Calu3 (cell line): ENCODE results near the gene EMC7. TPM values are rescaled to one million over a fixed set of nuclear protein-coding genes. Genes with fewer than 3 reads are reported as not detected.

ENCODE experiments used
- BruUV-seq: library from RNA; stranded (reverse); fragments of 400-500 nt; replicated peaks from 2 replicates; lab custom pipeline; 2021; lab: Mats Ljungman, UMichigan
- CTCF ChIA-PET: fragments of 300-600 bp; sonication (Branson Sonifier 250); formaldehyde crosslinking; loops from one replicate; lab custom pipeline; 2022; ENCODE audit warnings: antibody characterized with exemption; lab: Charles Lee
- DNase-seq: peaks from one replicate; pipeline ENCODE4 v3.0.0; 2022
- H3K27ac Mint-ChIP-seq: one replicate; pipeline ENCODE4 v1.8.0; 2022; ENCODE audit warnings: mixed read lengths; ENCODE audit not compliant: unreplicated experiment
- H3K27me3 Mint-ChIP-seq: one replicate; pipeline ENCODE4 v1.8.0; 2022; ENCODE audit warnings: mixed read lengths; ENCODE audit not compliant: unreplicated experiment
- H3K36me3 Mint-ChIP-seq: one replicate; pipeline ENCODE4 v1.8.0; 2022; ENCODE audit warnings: mild to moderate bottlenecking, moderate library complexity, mixed read lengths; ENCODE audit not compliant: insufficient read depth, unreplicated experiment
- H3K4me1 Mint-ChIP-seq: one replicate; pipeline ENCODE4 v1.8.0; 2022; ENCODE audit warnings: mild to moderate bottlenecking, low read depth, mixed read lengths; ENCODE audit not compliant: unreplicated experiment
- H3K4me3 Mint-ChIP-seq: one replicate; pipeline ENCODE4 v1.8.0; 2022; ENCODE audit warnings: mild to moderate bottlenecking, low read depth, moderate library complexity, mixed read lengths; ENCODE audit not compliant: unreplicated experiment
- H3K9me3 Mint-ChIP-seq: one replicate; pipeline ENCODE4 v1.8.0; 2022; ENCODE audit warnings: low read depth, mixed read lengths; ENCODE audit not compliant: unreplicated experiment
- CTCF ChIP-seq: fragments of 200-600 bp; IDR thresholded peaks from one replicate; pipeline ENCODE4 v1.8.0; 2022; ENCODE audit warnings: antibody characterized with exemption; ENCODE audit not compliant: unreplicated experiment
- intact Hi-C: fragments of 100-400 bp; cut with micrococcal nuclease; formaldehyde crosslinking; loops from one replicate; pipeline ENCODE4 v1.10.0; 2022; ENCODE audit not compliant: unreplicated experiment
- total RNA-seq: library from RNA; stranded (reverse); gene quantifications from 2 replicates; pipeline ENCODE4 v1.2.3, GENCODE V29; 2022

The EMC7 gene
- total RNA-seq, 1 experiment from 2014 or later, result 34.3 TPM

GRCh38 chr15:34114739-34115138 lies 13.1 kb upstream of the EMC7 start:
- H3K4me1 Mint-ChIP-seq, result no peaks in the 10 kb centered on the region
- CTCF ChIA-PET, result no interaction called here
- BruUV-seq, result no TSS peak
- no peak overlapping the region for H3K4me3 Mint-ChIP-seq
- intact Hi-C loops, result no loop called here
- no peaks in the 10 kb centered on the region for H3K27me3 Mint-ChIP-seq
- H3K27ac Mint-ChIP-seq, result no peak overlapping the region
- DNase-seq, result no peak
- no peak for TF ChIP-seq CTCF
- no peaks in the 10 kb centered on the region for H3K36me3 Mint-ChIP-seq
- no peaks in the 10 kb centered on the region for H3K9me3 Mint-ChIP-seq

DNA sequence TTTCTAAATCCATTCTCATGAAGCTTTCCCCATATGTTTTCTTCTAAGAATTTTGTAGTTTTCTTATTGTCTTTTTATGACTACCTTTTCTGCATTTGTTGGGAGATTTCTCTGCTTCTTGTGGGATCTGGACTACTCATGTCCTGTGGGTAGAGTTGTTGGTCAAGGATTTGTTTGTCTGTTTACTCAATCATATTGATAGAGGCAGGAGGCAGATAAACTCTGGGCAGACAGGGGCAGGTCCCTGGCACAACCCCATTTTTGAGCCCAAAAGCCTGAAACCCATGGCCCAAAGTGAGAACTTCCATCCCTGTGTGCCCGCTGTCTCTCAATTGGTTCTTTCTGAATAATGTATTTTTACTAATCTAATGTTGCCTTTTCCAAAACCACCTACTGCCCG lies 12.6 kb upstream of the EMC7 start:
- no TSS peak for BruUV-seq
- H3K9me3 Mint-ChIP-seq, result no peaks in the 10 kb centered on the region

GRCh38 chr15:34111488-34111887 lies 9.8 kb upstream of the EMC7 start:
- no peak for TF ChIP-seq CTCF
- CTCF ChIA-PET, result interaction anchor here (2.4 kb wide), 1 partner anchor 99 kb away, joined by 7 read pairs; the partner anchor contains the start of gene KATNBL1
- H3K9me3 Mint-ChIP-seq, result no peaks in the 10 kb centered on the region
- no peaks in the 10 kb centered on the region for H3K4me1 Mint-ChIP-seq
- H3K27me3 Mint-ChIP-seq, result no peaks in the 10 kb centered on the region
- H3K4me3 Mint-ChIP-seq, result no peak overlapping the region
- DNase-seq, result no peak
- no TSS peak for BruUV-seq
- no peak overlapping the region for H3K27ac Mint-ChIP-seq
- H3K36me3 Mint-ChIP-seq, result no peaks in the 10 kb centered on the region
- intact Hi-C loops, result no loop called here

More for the DNA sequence above, 12.6 kb upstream of the EMC7 start:
- H3K27me3 Mint-ChIP-seq, result no peaks in the 10 kb centered on the region
- H3K36me3 Mint-ChIP-seq, result no peaks in the 10 kb centered on the region
- intact Hi-C loops, result no loop called here
- CTCF ChIA-PET, result no interaction called here
- no peaks in the 10 kb centered on the region for H3K4me1 Mint-ChIP-seq
- TF ChIP-seq CTCF, result no peak
- DNase-seq, result no peak
- H3K27ac Mint-ChIP-seq, result no peak overlapping the region
- H3K4me3 Mint-ChIP-seq, result no peak overlapping the region

DNA sequence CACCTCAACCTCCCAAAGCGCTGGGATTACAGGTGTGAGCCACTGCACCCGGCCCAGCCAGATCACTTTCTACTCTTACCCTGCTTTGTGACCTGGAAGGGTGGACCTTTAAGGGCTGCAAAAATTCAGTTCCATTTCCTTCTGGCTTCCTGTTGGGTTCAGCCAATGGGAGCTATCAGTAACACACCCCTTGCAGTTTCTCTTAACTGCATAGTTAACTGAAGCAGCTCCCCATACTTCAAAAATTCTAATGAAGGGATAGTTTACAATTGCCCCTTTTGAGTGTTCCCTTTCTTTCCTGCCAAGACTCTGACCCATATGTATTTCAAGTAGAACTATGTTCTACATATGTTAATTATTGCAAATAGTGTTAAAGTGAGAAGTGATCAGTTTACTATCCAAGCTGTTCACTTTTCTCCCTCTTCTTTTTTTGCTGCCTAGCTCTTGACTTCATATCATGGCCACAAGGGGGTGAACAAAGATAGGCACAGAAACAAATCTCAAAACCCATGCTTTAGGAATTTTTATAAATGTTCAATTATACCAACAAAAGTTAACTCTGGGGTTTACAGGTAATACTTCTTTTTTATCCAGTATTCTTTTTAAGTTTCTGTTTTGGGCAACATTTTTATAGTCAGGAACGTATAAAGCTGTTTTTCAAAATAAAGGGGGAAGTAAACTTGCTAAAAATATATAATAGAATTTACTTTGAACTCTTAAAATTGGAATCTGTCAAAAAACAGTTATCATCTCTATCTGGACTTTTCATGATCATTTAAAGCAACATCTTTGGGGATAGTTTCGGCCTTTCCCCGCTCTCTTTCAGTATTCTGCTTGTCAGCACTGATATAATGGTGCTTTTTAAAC lies 8.4 kb upstream of the EMC7 start:
- H3K9me3 Mint-ChIP-seq, result no peaks in the 10 kb centered on the region
- no peak for TF ChIP-seq CTCF
- no TSS peak for BruUV-seq
- intact Hi-C loops, result loop anchor here (1.0 kb wide), 1 partner anchor 100 kb away; the partner anchor contains the start of gene KATNBL1
- no peaks in the 10 kb centered on the region for H3K27me3 Mint-ChIP-seq
- H3K4me1 Mint-ChIP-seq, result no peaks in the 10 kb centered on the region
- no peak overlapping the region for H3K4me3 Mint-ChIP-seq
- H3K36me3 Mint-ChIP-seq, result no peaks in the 10 kb centered on the region
- CTCF ChIA-PET, result interaction anchor here (1.4 kb wide), 1 partner anchor 99 kb away, joined by 13 read pairs; the partner anchor contains the start of gene KATNBL1
- peak; percentile 1 for DNase-seq
- H3K27ac Mint-ChIP-seq, result no peak overlapping the region
